Mesothelial cell of epicardium (in vitro differentiated cells): ENCODE results near the gene FRAS1. TPM values are rescaled to one million over a fixed set of nuclear protein-coding genes. Genes with fewer than 3 reads are reported as not detected.
A peak's percentile ranks its signal among the peaks of the same experiment; 100 is the strongest.
"Not testable (repeated sequence)": the region's sequence is repeated elsewhere in the genome, so short reads cannot be mapped to it uniquely, and the experiment has no call there.

Source experiments
- DNase-seq, 2 experiments: peaks; one replicate each; pipeline ENCODE4 v3.0.0; 2021; ENCODE audit warnings: low spot score in 2 of 2; ENCODE audit not compliant: unreplicated experiment in 2 of 2
- H3K27ac Mint-ChIP-seq: 2 replicates; pipeline ENCODE4 v1.8.0; 2021; ENCODE audit warnings: mixed read lengths
- H3K27me3 Mint-ChIP-seq: 2 replicates; pipeline ENCODE4 v1.8.0; 2021; ENCODE audit warnings: low read depth, mixed read lengths
- H3K36me3 Mint-ChIP-seq: 2 replicates; pipeline ENCODE4 v1.8.0; 2021; ENCODE audit warnings: mixed read lengths
- H3K4me1 Mint-ChIP-seq: 2 replicates; pipeline ENCODE4 v1.8.0; 2021; ENCODE audit warnings: mixed read lengths
- H3K4me3 Mint-ChIP-seq: 2 replicates; pipeline ENCODE4 v1.8.0; 2021; ENCODE audit warnings: mild to moderate bottlenecking, moderate library complexity, mixed read lengths
- H3K9me3 Mint-ChIP-seq: 2 replicates; pipeline ENCODE4 v1.8.0; 2021; ENCODE audit warnings: mixed read lengths
- total RNA-seq: library from RNA; stranded (reverse); gene quantifications from 3 replicates; pipeline ENCODE4 v1.2.1, GENCODE V29; 2021
- TF ChIP-seq, protein P1 (sequence below): fragments of 200-600 bp; sonication (generic); IDR thresholded peaks from one replicate; pipeline ENCODE4 v1.5.0; 2021; ENCODE audit warnings: antibody characterized with exemption; ENCODE audit not compliant: unreplicated experiment

The FRAS1 gene
- total RNA-seq, 1 donor from 2014 or later: 51.9 TPM

DNA sequence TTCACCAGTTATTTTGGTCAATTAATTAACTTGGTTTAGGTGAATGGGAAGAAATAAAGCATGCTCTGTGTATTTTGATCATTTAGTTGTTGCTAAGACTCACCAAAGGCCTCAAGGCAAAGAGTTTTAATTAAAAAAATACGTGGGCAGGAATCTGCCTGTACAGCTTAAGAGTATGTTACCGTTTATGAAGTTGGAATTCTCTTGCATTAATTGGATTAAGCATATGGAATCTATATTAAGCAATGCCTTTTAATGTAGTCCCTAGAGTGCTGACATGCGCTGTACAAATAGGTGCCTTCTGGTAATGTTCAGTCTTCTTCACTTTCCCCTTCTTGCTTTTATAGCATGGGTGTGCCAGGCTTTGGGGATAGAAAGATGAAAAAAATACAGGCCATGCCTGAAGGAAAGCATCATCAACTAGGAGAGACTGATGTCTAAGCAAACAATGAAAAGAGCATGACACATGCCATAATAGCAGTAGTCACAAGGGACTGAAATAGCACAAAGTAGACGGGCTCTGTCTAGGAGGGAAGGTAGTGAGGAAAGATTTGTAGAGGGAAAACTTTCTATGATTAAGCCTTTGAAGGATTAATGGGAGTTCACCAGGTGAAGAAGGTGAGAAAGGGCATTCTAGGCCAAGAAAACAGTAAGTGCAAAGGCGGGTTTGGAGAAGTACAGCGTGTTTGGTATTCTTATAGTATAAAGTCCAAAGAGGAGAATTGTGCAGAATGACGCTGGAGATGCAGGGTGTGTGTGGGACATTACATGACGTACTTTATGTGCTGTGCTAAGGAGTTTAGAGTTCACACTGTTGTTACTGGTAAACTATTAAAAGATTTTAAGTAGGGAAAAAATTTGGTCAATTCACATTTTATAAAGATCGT lies 268.4 kb downstream of the FRAS1 start:
- Mint-ChIP-seq H3K27me3 (no peaks in the 10 kb centered on the region), H3K27ac (peak overlapping the region; percentile 23), H3K4me1 (peaks cover 17% of the 10 kb centered on the region), H3K4me3 (no peak overlapping the region), H3K36me3 (peaks cover 9% of the 10 kb centered on the region), H3K9me3 (no peaks in the 10 kb centered on the region)
- TF ChIP-seq, protein P1, sequence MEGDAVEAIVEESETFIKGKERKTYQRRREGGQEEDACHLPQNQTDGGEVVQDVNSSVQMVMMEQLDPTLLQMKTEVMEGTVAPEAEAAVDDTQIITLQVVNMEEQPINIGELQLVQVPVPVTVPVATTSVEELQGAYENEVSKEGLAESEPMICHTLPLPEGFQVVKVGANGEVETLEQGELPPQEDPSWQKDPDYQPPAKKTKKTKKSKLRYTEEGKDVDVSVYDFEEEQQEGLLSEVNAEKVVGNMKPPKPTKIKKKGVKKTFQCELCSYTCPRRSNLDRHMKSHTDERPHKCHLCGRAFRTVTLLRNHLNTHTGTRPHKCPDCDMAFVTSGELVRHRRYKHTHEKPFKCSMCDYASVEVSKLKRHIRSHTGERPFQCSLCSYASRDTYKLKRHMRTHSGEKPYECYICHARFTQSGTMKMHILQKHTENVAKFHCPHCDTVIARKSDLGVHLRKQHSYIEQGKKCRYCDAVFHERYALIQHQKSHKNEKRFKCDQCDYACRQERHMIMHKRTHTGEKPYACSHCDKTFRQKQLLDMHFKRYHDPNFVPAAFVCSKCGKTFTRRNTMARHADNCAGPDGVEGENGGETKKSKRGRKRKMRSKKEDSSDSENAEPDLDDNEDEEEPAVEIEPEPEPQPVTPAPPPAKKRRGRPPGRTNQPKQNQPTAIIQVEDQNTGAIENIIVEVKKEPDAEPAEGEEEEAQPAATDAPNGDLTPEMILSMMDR: no peak
- no peak for DNase-seq

DNA sequence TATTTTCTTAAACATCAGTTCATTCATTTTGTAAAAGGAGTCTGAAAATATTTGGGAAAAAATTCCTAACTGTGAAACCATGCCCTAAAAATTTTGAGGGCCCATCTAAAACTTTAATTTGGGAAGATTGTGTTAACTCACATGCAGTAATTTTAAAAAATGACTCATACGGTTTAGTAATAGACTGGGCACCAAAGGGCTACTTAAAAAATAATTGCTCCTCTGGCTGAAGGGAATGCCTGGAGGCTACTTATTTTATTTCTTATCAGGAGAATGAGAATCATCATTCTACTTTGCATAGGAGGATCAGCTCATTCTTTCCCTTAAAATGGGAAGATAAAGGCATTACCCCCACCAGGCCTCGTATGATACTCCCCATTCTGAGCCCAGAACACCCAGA lies 271.5 kb downstream of the FRAS1 start:
- not testable (repeated sequence) for DNase-seq

DNA sequence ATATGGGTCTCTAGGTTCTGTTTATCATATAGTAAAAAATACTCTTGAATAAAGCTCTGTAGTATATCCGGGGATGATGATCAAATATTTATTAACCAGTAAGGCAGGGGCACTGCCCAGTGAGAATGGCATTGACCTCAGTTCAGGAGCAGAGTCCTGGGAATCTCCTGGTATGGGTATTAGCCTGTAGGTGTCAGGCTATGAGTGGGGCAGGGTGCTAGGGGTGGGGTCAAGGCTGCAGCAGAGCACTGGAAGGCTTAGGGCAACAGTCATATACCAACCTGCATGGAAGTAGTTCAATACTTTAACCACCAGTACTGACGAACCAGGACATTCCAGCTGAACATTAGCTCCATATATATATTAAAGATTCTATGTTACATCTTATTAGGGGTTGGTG lies 274.1 kb downstream of the FRAS1 start:
- Mint-ChIP-seq H3K9me3 (peaks cover 4% of the 10 kb centered on the region), H3K27ac (no peak overlapping the region), H3K4me1 (peaks cover 37% of the 10 kb centered on the region), H3K36me3 (peaks cover 12% of the 10 kb centered on the region), H3K27me3 (no peaks in the 10 kb centered on the region), H3K4me3 (no peak overlapping the region)
- TF ChIP-seq, protein P1: no peak
- no peak for DNase-seq

More for the DNA sequence above, 271.5 kb downstream of the FRAS1 start:
- H3K9me3 Mint-ChIP-seq, H3K4me3 Mint-ChIP-seq, H3K27me3 Mint-ChIP-seq, H3K27ac Mint-ChIP-seq, H3K36me3 Mint-ChIP-seq: not testable (repeated sequence)
- peaks cover 38% of the 10 kb centered on the region for H3K4me1 Mint-ChIP-seq

DNA sequence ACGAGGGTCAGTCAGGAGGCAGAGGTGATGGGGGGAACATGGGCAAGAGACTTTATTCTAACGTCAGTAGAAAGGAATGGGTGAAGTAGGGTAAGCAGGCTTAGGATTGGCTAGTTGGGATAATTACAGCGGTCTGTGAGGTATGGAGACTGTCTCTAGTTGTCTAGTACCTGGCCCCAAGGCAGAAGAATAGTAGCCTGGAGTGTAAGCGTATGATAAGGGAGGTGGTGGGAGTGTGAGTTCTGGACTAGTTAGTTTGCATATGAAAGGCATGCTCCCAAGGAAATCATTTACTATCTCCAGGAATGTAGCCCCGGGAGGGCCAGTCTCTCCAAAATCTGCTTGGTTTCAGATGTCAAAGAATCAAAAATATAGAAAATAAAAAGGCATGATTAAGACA lies 274.8 kb downstream of the FRAS1 start:
- Mint-ChIP-seq H3K9me3 (peaks cover 4% of the 10 kb centered on the region), H3K4me3 (no peak overlapping the region), H3K27me3 (no peaks in the 10 kb centered on the region), H3K27ac (peak overlapping the region; percentile 86), H3K4me1 (peaks cover 41% of the 10 kb centered on the region), H3K36me3 (peaks cover 12% of the 10 kb centered on the region)
- no peak for DNase-seq
- TF ChIP-seq, protein P1: no peak

DNA sequence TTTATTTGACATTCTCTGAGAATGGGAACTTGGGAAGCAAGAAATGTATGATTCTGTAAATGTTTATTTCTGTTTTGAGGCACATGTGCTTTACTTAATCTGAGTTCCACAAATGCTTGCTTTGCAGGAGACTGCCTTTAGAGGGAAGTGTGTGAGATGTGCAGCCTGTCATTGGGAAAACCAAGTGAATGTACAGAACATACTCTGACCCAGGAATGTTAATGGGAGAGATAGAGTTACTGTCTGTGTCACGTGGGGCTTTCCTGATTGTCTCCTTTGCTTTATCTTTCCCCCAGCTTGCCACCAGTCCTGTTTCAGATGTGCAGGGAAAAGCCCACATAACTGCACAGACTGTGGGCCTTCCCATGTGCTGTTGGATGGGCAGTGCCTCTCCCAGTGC lies 275.9 kb downstream of the FRAS1 start:
- TF ChIP-seq, protein P1: no peak
- H3K36me3 Mint-ChIP-seq: peaks cover 13% of the 10 kb centered on the region
- peaks cover 4% of the 10 kb centered on the region for H3K9me3 Mint-ChIP-seq
- no peak overlapping the region for H3K4me3 Mint-ChIP-seq
- peak overlapping the region; percentile 86 for H3K27ac Mint-ChIP-seq
- H3K27me3 Mint-ChIP-seq: no peaks in the 10 kb centered on the region
- DNase-seq: no peak
- H3K4me1 Mint-ChIP-seq: peaks cover 51% of the 10 kb centered on the region
